DOHH2 (cell line): Measurements from ENCODE around the gene ATP10A.

ENCODE experiments used
- H3F3A ChIP-seq: fragments of 200-600 bp; sonication (generic), shearing (Covaris generic); 2 replicates; pipeline ENCODE4 v1.6.0; 2016; ENCODE audit warnings: antibody characterized with exemption, mild to moderate bottlenecking; ENCODE audit not compliant: control insufficient read depth, insufficient read depth
- H3K27ac ChIP-seq: fragments of 200-600 bp; sonication (generic); 2 replicates; pipeline ENCODE4 v1.5.1; 2014; ENCODE audit warnings: low read depth, mild to moderate bottlenecking, low read length, moderate library complexity
- H3K27me3 ChIP-seq: fragments of 200-600 bp; sonication (generic); 2 replicates; pipeline ENCODE4 v1.6.1; 2014; ENCODE audit warnings: mild to moderate bottlenecking, low read length, mixed read lengths; ENCODE audit not compliant: control insufficient read depth
- H3K36me3 ChIP-seq: fragments of 200-600 bp; sonication (generic); 2 replicates; pipeline ENCODE4 v1.6.1; 2014; ENCODE audit warnings: mild to moderate bottlenecking, low read length, moderate library complexity, mixed read lengths; ENCODE audit not compliant: control insufficient read depth
- H3K4me1 ChIP-seq: fragments of 200-600 bp; sonication (generic); 2 replicates; pipeline ENCODE4 v1.6.1; 2014; ENCODE audit warnings: mild to moderate bottlenecking, low read length, mixed read lengths; ENCODE audit not compliant: control insufficient read depth
- H3K4me2 ChIP-seq: fragments of 200-600 bp; sonication (generic); 2 replicates; pipeline ENCODE4 v1.6.0; 2014; ENCODE audit warnings: mild to moderate bottlenecking, low read length, moderate library complexity
- H3K4me3 ChIP-seq: fragments of 200-600 bp; sonication (generic); 2 replicates; pipeline ENCODE4 v1.5.1; 2014; ENCODE audit warnings: mild to moderate bottlenecking, low read length, mixed read lengths
- H3K79me2 ChIP-seq: fragments of 200-600 bp; sonication (generic); 2 replicates; pipeline ENCODE4 v1.6.1; 2014; ENCODE audit warnings: mild to moderate bottlenecking, low read length, mixed read lengths; ENCODE audit not compliant: control insufficient read depth
- H3K9me2 ChIP-seq: fragments of 200-600 bp; sonication (generic); replicated peaks from 2 replicates; pipeline ENCODE4 v1.6.1; 2014; ENCODE audit warnings: mild to moderate bottlenecking, low read length, mixed read lengths; ENCODE audit not compliant: control insufficient read depth
- H3K9me3 ChIP-seq: fragments of 200-600 bp; sonication (generic); 2 replicates; pipeline ENCODE4 v1.6.1; 2014; ENCODE audit warnings: antibody characterized with exemption, low read length, mixed read lengths; ENCODE audit not compliant: control insufficient read depth, insufficient read depth
- H4K20me1 ChIP-seq: fragments of 200-600 bp; sonication (generic); 2 replicates; pipeline ENCODE4 v1.6.0; 2014; ENCODE audit warnings: low read depth, mild to moderate bottlenecking, antibody characterized with exemption, low read length, moderate library complexity; ENCODE audit not compliant: control insufficient read depth, insufficient read depth
- CTCF ChIP-seq: fragments of 200-600 bp; sonication (generic); IDR thresholded peaks from one replicate; pipeline ENCODE4 v1.5.1; 2014; ENCODE audit warnings: antibody characterized with exemption, mild to moderate bottlenecking, low read depth, low read length; ENCODE audit not compliant: poor library complexity, severe bottlenecking
- EZH2phosphoT487 ChIP-seq: fragments of 200-600 bp; sonication (generic); IDR thresholded peaks from 2 replicates; pipeline ENCODE4 v1.6.1; 2017; ENCODE audit warnings: borderline replicate concordance, mild to moderate bottlenecking, antibody characterized with exemption, low read length, moderate library complexity, mixed read lengths

Gene ATP10A

GRCh38 chr15:25690673-25691543 lies 172.2 kb downstream of the ATP10A start:
- Histone ChIP-seq H4K20me1 (no peaks in the 10 kb centered on the region), H3K27ac (no peak overlapping the region), H3K27me3 (no peaks in the 10 kb centered on the region), H3F3A (no peaks in the 10 kb centered on the region), H3K9me2 (no peaks in the 10 kb centered on the region), H3K9me3 (peaks cover 30% of the 10 kb centered on the region; the same call in 1 of the 2 replicates), H3K79me2 (no peaks in the 10 kb centered on the region), H3K36me3 (no peaks in the 10 kb centered on the region), H3K4me2 (no peak overlapping the region), H3K4me1 (no peaks in the 10 kb centered on the region), H3K4me3 (no peak overlapping the region)
- TF ChIP-seq EZH2phosphoT487 (no peak), CTCF (no peak)

GRCh38 chr15:25689592-25689991 lies 173.5 kb downstream of the ATP10A start:
- Histone ChIP-seq H3K9me3 (peaks cover 29% of the 10 kb centered on the region; the same call in 1 of the 2 replicates), H3K4me3 (no peak overlapping the region), H3K36me3 (no peaks in the 10 kb centered on the region), H3F3A (no peaks in the 10 kb centered on the region), H3K9me2 (no peaks in the 10 kb centered on the region), H3K4me2 (no peak overlapping the region), H4K20me1 (no peaks in the 10 kb centered on the region), H3K27me3 (no peaks in the 10 kb centered on the region), H3K4me1 (no peaks in the 10 kb centered on the region), H3K27ac (no peak overlapping the region), H3K79me2 (no peaks in the 10 kb centered on the region)
- TF ChIP-seq CTCF (no peak), EZH2phosphoT487 (no peak)

GRCh38 chr15:25688166-25688565 lies 175.0 kb downstream of the ATP10A start:
- TF ChIP-seq CTCF, result no peak
- TF ChIP-seq EZH2phosphoT487, result no peak
- Histone ChIP-seq H3F3A (no peaks in the 10 kb centered on the region), H4K20me1 (no peaks in the 10 kb centered on the region), H3K4me2 (no peak overlapping the region), H3K9me3 (peaks cover 25% of the 10 kb centered on the region; the same call in 1 of the 2 replicates), H3K27ac (no peak overlapping the region), H3K27me3 (no peaks in the 10 kb centered on the region), H3K9me2 (no peaks in the 10 kb centered on the region), H3K79me2 (no peaks in the 10 kb centered on the region), H3K4me1 (no peaks in the 10 kb centered on the region), H3K4me3 (no peak overlapping the region), H3K36me3 (no peaks in the 10 kb centered on the region)
